H1 (cell line): Measurements from ENCODE around the gene NFATC1. TPM values are rescaled to one million over a fixed set of nuclear protein-coding genes. Genes with fewer than 3 reads are reported as not detected.

Source experiments
- CTCF ChIA-PET: fragments of 300-600 bp; sonication (Branson Sonifier 250); formaldehyde crosslinking; loops from one replicate; lab custom pipeline; 2021; ENCODE audit not compliant: partially characterized antibody; lab: Charles Lee
- POLR2A ChIA-PET: fragments of 300-600 bp; sonication (Branson Sonifier 250); formaldehyde crosslinking; loops from one replicate; lab custom pipeline; 2021; ENCODE audit warnings: inconsistent platforms; ENCODE audit not compliant: partially characterized antibody; lab: Charles Lee
- DNase-seq, 2 experiments: peaks; one replicate each; pipeline versions ENCODE4 v3.0.0 to v3.0.0-alpha.2; 2010 to 2022; ENCODE audit warnings: low spot score in 2 of 2, low read depth in 1 of 2, mixed read lengths in 1 of 2
- FAIRE-seq: peaks from 2 replicates; lab custom pipeline; 2011; peaks lifted over from hg19 to GRCh38; lab: Jason Lieb, UNC
- H2AFZ ChIP-seq: 2 replicates; pipeline ENCODE4 v1.8.1; 2012; ENCODE audit warnings: low read length, inconsistent platforms
- H2AK5ac ChIP-seq: 2 replicates; pipeline ENCODE4 v1.6.1; 2013; ENCODE audit warnings: low read depth, low read length
- H2BK120ac ChIP-seq: replicated peaks from 2 replicates; pipeline ENCODE3; 2013; ENCODE audit warnings: low read depth, low read length, inconsistent platforms
- H2BK12ac ChIP-seq: 2 replicates; pipeline ENCODE4 v1.6.1; 2013; ENCODE audit warnings: low read depth, low read length
- H2BK15ac ChIP-seq: 2 replicates; pipeline ENCODE4 v1.6.1; 2013; ENCODE audit warnings: low read length
- H2BK20ac ChIP-seq: 2 replicates; pipeline ENCODE4 v1.6.1; 2013; ENCODE audit warnings: low read length
- H2BK5ac ChIP-seq: 2 replicates; pipeline ENCODE4 v1.6.1; 2013; ENCODE audit warnings: low read depth, low read length
- H3K14ac ChIP-seq: 2 replicates; pipeline ENCODE4 v1.6.1; 2013; ENCODE audit warnings: inconsistent platforms; ENCODE audit not compliant: insufficient read length
- H3K18ac ChIP-seq: 2 replicates; pipeline ENCODE4 v1.6.1; 2013; ENCODE audit warnings: low read length; ENCODE audit errors: extremely low read depth
- H3K23ac ChIP-seq: 2 replicates; pipeline ENCODE4 v1.6.1; 2013; ENCODE audit warnings: inconsistent platforms; ENCODE audit not compliant: insufficient read length
- H3K23me2 ChIP-seq: 2 replicates; pipeline ENCODE4 v1.6.1; 2013; ENCODE audit warnings: low read depth, low read length
- H3K27ac ChIP-seq: 2 replicates; pipeline ENCODE4 v1.6.1; 2011; ENCODE audit warnings: low read depth, low read length, inconsistent platforms
- H3K27me3 ChIP-seq, 4 experiments: replicated peaks in 1 of 4; 1 replicate in 1 of 4; 2 replicates in 3 of 4; pipeline versions ENCODE4 v1.6.1 to v1.8.1; 2011 to 2013; ENCODE audit warnings: low read length in 3 of 4, mild to moderate bottlenecking in 3 of 4, inconsistent platforms in 2 of 4, mixed read lengths in 2 of 4, moderate library complexity in 1 of 4; ENCODE audit not compliant: control insufficient read depth in 3 of 4, insufficient read depth in 3 of 4; ENCODE audit errors: extremely low read depth in 1 of 4
- H3K36me3 ChIP-seq, 4 experiments: 2 replicates each; pipeline versions ENCODE4 v1.6.1 to v1.8.1; 2011 to 2013; ENCODE audit warnings: mild to moderate bottlenecking in 4 of 4, low read length in 3 of 4, moderate library complexity in 2 of 4, control low read depth in 1 of 4, inconsistent platforms in 1 of 4; ENCODE audit not compliant: insufficient read depth in 4 of 4, control insufficient read depth in 2 of 4
- H3K4ac ChIP-seq: replicated peaks from 2 replicates; pipeline ENCODE3; 2013; ENCODE audit warnings: low read length, low read depth, mixed read lengths, inconsistent platforms; ENCODE audit not compliant: insufficient read length
- H3K4me1 ChIP-seq, 4 experiments: replicated peaks in 1 of 4; 1 replicate in 1 of 4; 2 replicates in 3 of 4; pipeline versions ENCODE4 v1.6.1 to v1.8.1; 2011 to 2013; ENCODE audit warnings: low read length in 3 of 4, inconsistent platforms in 2 of 4, mixed read lengths in 1 of 4; ENCODE audit not compliant: insufficient read depth in 4 of 4, control insufficient read depth in 3 of 4
- H3K4me2 ChIP-seq, 2 experiments: 2 replicates each; pipeline versions ENCODE4 v1.6.1 to v1.8.1; 2011 to 2013; ENCODE audit warnings: low read depth in 2 of 2, low read length in 2 of 2, control low read depth in 1 of 2, inconsistent platforms in 1 of 2, mild to moderate bottlenecking in 1 of 2; ENCODE audit not compliant: insufficient read depth in 1 of 2
- H3K4me3 ChIP-seq, 4 experiments: fragments of 200-600, 300-600 bp in 1 of 4; sonication (generic), shearing (Covaris generic), sonication (Bioruptor Twin) in 1 of 4; 2 replicates each; pipeline versions ENCODE4 v1.5.1 to v1.8.1; 2011 to 2016; ENCODE audit warnings: low read length in 4 of 4, low read depth in 3 of 4, control low read depth in 2 of 4, inconsistent platforms in 2 of 4, mild to moderate bottlenecking in 2 of 4, mixed read lengths in 1 of 4, moderate library complexity in 1 of 4; ENCODE audit not compliant: insufficient read depth in 2 of 4; ENCODE audit errors: extremely low read depth in 1 of 4
- H3K56ac ChIP-seq: replicated peaks from 2 replicates; pipeline ENCODE3; 2013; ENCODE audit warnings: low read depth, mild to moderate bottlenecking, mixed read lengths, low read length, inconsistent platforms; ENCODE audit not compliant: insufficient read length
- H3K79me1 ChIP-seq: 2 replicates; pipeline ENCODE4 v1.6.1; 2013; ENCODE audit warnings: low read depth, low read length, control low read depth
- H3K79me2 ChIP-seq, 2 experiments: 2 replicates each; pipeline versions ENCODE4 v1.6.1 to v1.8.1; 2012 to 2013; ENCODE audit warnings: low read length in 2 of 2, mild to moderate bottlenecking in 2 of 2, inconsistent platforms in 1 of 2; ENCODE audit not compliant: insufficient read depth in 2 of 2, control insufficient read depth in 1 of 2
- H3K9ac ChIP-seq, 4 experiments: replicated peaks in 1 of 4; 1 replicate in 1 of 4; 2 replicates in 3 of 4; pipeline versions ENCODE4 v1.6.1 to v1.8.1; 2011 to 2013; ENCODE audit warnings: low read depth in 3 of 4, low read length in 3 of 4, control low read depth in 2 of 4, mild to moderate bottlenecking in 2 of 4, moderate library complexity in 2 of 4, inconsistent platforms in 1 of 4; ENCODE audit errors: extremely low read depth in 1 of 4
- H3K9me3 ChIP-seq, 2 experiments: 2 replicates each; pipeline versions ENCODE4 v1.6.1 to v1.8.1; 2012 to 2013; ENCODE audit warnings: mild to moderate bottlenecking in 2 of 2, moderate library complexity in 2 of 2, control low read depth in 1 of 2, inconsistent platforms in 1 of 2, low read depth in 1 of 2, low read length in 1 of 2, mixed read lengths in 1 of 2; ENCODE audit not compliant: insufficient read depth in 2 of 2
- H4K20me1 ChIP-seq, 2 experiments: replicated peaks in 1 of 2; 2 replicates each; pipeline versions ENCODE3 to v1.8.1; 2011 to 2013; ENCODE audit warnings: inconsistent platforms in 2 of 2, low read length in 2 of 2, mild to moderate bottlenecking in 1 of 2; ENCODE audit not compliant: insufficient read depth in 2 of 2, control insufficient read depth in 1 of 2
- H4K5ac ChIP-seq: 2 replicates; pipeline ENCODE4 v1.6.1; 2013; ENCODE audit warnings: low read length, low read depth, mixed read lengths, inconsistent platforms; ENCODE audit not compliant: insufficient read length
- H4K8ac ChIP-seq: 2 replicates; pipeline ENCODE4 v1.8.0; 2013; ENCODE audit warnings: mild to moderate bottlenecking, moderate library complexity, low read length, inconsistent platforms; ENCODE audit not compliant: insufficient read depth; ENCODE audit errors: extremely low read depth
- H4K91ac ChIP-seq: replicated peaks from 2 replicates; pipeline ENCODE3; 2013; ENCODE audit warnings: low read length, mixed read lengths, inconsistent platforms; ENCODE audit not compliant: insufficient read length
- BCL11A ChIP-seq, 2 experiments: IDR thresholded peaks; one replicate each; pipeline ENCODE4 v1.6.1; 2011; ENCODE audit warnings: low read depth in 2 of 2, low read length in 2 of 2, mild to moderate bottlenecking in 2 of 2
- CTBP2 ChIP-seq: IDR thresholded peaks from 2 replicates; pipeline ENCODE4 v1.7.0; 2011; ENCODE audit warnings: borderline replicate concordance, mild to moderate bottlenecking, moderate library complexity, mixed read lengths, low read length; ENCODE audit not compliant: insufficient read depth, insufficient read length
- EP300 ChIP-seq, 2 experiments: IDR thresholded peaks; 1 replicate in 1 of 2; 2 replicates in 1 of 2; pipeline ENCODE4 v1.6.1; 2011 to 2012; ENCODE audit warnings: low read depth in 2 of 2, low read length in 2 of 2, mild to moderate bottlenecking in 2 of 2, borderline replicate concordance in 1 of 2, inconsistent platforms in 1 of 2, moderate library complexity in 1 of 2
- FOSL1 ChIP-seq: IDR thresholded peaks from 2 replicates; pipeline ENCODE4 v1.6.1; 2011; ENCODE audit warnings: mild to moderate bottlenecking, low read depth, low read length, moderate library complexity; ENCODE audit not compliant: insufficient read depth
- GABPA ChIP-seq: IDR thresholded peaks from 2 replicates; pipeline ENCODE4 v1.6.1; 2011; ENCODE audit warnings: mild to moderate bottlenecking, low read length, moderate library complexity, borderline replicate concordance; ENCODE audit not compliant: insufficient read depth
- MAX ChIP-seq: IDR thresholded peaks from 2 replicates; pipeline ENCODE4 v1.6.1; 2012; ENCODE audit warnings: inconsistent platforms
- NRF1 ChIP-seq: IDR thresholded peaks from 2 replicates; pipeline ENCODE4 v1.6.1; 2011; ENCODE audit warnings: mild to moderate bottlenecking, low read depth, low read length, improper control_type of control experiment
- RXRA ChIP-seq: IDR thresholded peaks from 2 replicates; pipeline ENCODE4 v1.6.1; 2011; ENCODE audit warnings: low read depth, mild to moderate bottlenecking, low read length, moderate library complexity; ENCODE audit not compliant: insufficient read depth
- SIN3A ChIP-seq, 2 experiments: IDR thresholded peaks in 1 of 2; conservative IDR thresholded peaks in 1 of 2; 2 replicates each; pipeline ENCODE4 v1.6.1; 2011 to 2012; ENCODE audit warnings: low read length in 2 of 2, improper control_type of control experiment in 1 of 2, low read depth in 1 of 2, mild to moderate bottlenecking in 1 of 2
- SIRT6 ChIP-seq: IDR thresholded peaks from one replicate; pipeline ENCODE4 v1.7.1; 2012; ENCODE audit warnings: low read length, inconsistent platforms
- SP2 ChIP-seq: IDR thresholded peaks from 2 replicates; pipeline ENCODE4 v1.6.1; 2012; ENCODE audit warnings: mild to moderate bottlenecking, low read length, inconsistent platforms
- YY1 ChIP-seq: IDR thresholded peaks from 2 replicates; pipeline ENCODE4 v1.6.1; 2011; ENCODE audit warnings: low read depth, mild to moderate bottlenecking, low read length
- WGBS, 2 experiments: shearing (Covaris generic) in 1 of 2; methylation state at CpG; one replicate each; pipeline versions ENCODE4 v1.1.6 to v1.1.7; 2013 to 2015; ENCODE audit warnings: low lambda C conversion rate in 2 of 2, mixed read lengths in 2 of 2, inconsistent platforms in 1 of 2, low coverage in 1 of 2, missing lambda C conversion rate in 1 of 2; ENCODE audit not compliant: insufficient replicate concordance in 2 of 2, insufficient coverage in 1 of 2, insufficient read length in 1 of 2; ENCODE audit errors: extremely low coverage in 1 of 2, missing lambda C conversion rate in 1 of 2; 5-methylcytosine and 5-hydroxymethylcytosine counted together
- polyA plus RNA-seq, 7 experiments: library from polyadenylated mRNA; depleted of rRNA in 3 of 7; stranded (reverse) in 5 of 7; unstranded in 2 of 7; fragments of >200 nt in 5 of 7; fragments of 200-250 nt in 2 of 7; gene quantifications; 1 replicate in 5 of 7; 2 replicates in 1 of 7; 4 replicates in 1 of 7; pipeline versions ENCODE4 v1.2.1 to v1.2.3, GENCODE V29; 2011 to 2013; ENCODE audit warnings: missing spikeins in 2 of 7, mixed read lengths in 2 of 7
- total RNA-seq: library from RNA; stranded (reverse); fragmentation: NEBNext Ultra II Directional; extraction: Animal tissue kit (Norgen Biotek cat#: 25700); gene quantifications from 2 replicates; pipeline ENCODE4 v1.2.1, GENCODE V29; 2021

NFATC1 gene
- total and polyA plus RNA-seq, 2 of the 8 experiments (the other 6 are each of a cell fraction or from before 2014, with no cell fraction given) = 2.0 to 6.6 TPM

DNA sequence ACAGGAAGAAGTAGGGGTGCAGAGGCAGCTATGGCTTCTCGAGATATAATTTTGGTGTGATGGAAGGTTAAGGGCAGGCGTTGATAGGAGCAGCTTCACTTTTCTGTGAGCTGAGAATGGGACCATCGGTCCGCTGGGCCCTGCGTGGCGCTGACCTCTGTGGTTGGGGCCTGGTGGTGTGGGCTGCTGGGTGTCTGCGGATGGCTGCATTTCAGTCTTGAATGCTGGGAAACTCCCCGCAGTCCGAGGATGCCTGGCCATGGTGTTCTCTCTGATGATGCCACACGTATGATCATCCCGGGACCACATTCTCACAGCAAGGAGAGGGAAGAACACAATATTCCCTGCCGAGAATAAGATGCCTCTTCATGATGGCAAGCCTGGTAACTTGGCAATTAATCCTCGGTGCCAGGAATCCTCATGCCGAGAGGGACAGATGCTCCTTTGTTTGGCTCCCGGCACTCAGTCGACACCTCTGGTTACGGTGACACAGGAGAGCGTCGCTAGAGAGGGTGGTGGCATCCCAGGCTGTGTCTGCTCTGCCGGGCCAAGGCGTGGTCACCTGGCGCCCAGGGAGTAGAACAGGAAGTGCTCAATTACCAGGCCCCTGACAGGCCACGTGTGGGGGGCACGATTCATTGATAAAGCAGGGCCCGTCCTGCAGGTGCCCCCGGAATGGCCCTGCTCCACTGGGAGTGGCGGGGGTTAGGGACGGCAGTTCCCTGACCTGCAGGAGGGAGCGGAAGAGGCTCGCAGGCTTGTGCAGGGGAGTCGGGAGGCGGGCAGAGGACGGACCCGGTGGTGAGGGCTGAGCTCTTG, 164.5 kb downstream of the NFATC1 start:
- H3K27ac ChIP-seq = no peak overlapping the region
- CTCF ChIA-PET = interaction anchor here (1.0 kb wide), 1 partner anchor 180 kb away, joined by 4 read pairs; no protein-coding TSS in a partner anchor
- FAIRE-seq = no peak
- TF ChIP-seq SIN3A (conservative IDR thresholded peaks at IDR 0.05 in 1 of 2, IDR thresholded peaks at IDR 0.05 in 1 of 2; ENCODE audit: low read depth in 1 of 2, low read length in 2 of 2) (no peak), EP300 (IDR thresholded peaks at IDR 0.05; ENCODE audit: borderline replicate concordance in 1 of 2, low read depth in 2 of 2, low read length in 2 of 2) (no peak), NRF1 (no peak), RXRA (no peak), MAX (no peak), SIRT6 (no peak), YY1 (no peak), BCL11A (IDR thresholded peaks at IDR 0.05; ENCODE audit: low read depth in 2 of 2, low read length in 2 of 2) (no peak), FOSL1 (no peak), CTBP2 (no peak), GABPA (no peak), SP2 (no peak)

More for the DNA sequence above, 164.5 kb downstream of the NFATC1 start:
- Histone ChIP-seq H4K91ac (no peak overlapping the region), H4K20me1 (no peaks in the 10 kb centered on the region), H3K18ac (no peak overlapping the region), H2BK120ac (no peak overlapping the region), H3K9me3 (no peaks in the 10 kb centered on the region), H2BK5ac (no peak overlapping the region), H3K4me2 (no peak overlapping the region), H3K79me1 (no peaks in the 10 kb centered on the region), H4K5ac (no peak overlapping the region), H3K56ac (no peak overlapping the region), H3K36me3 (no peaks in the 10 kb centered on the region), H3K27me3 (no peaks in the 10 kb centered on the region), H2AK5ac (no peak overlapping the region), H3K23ac (no peak overlapping the region), H3K4me3 (no peak overlapping the region), H2AFZ (no peak overlapping the region), H2BK15ac (no peak overlapping the region), H3K23me2 (no peaks in the 10 kb centered on the region), H3K4me1 (no peaks in the 10 kb centered on the region; a peak in 1 of 7 replicates), H3K79me2 (no peaks in the 10 kb centered on the region), H4K8ac (no peak overlapping the region; the same call in 1 of the 2 replicates), H3K9ac (no peak overlapping the region), H3K4ac (no peak overlapping the region), H2BK12ac (no peak overlapping the region), H2BK20ac (no peak overlapping the region), H3K14ac (no peak overlapping the region)
- no peak for DNase-seq
- POLR2A ChIA-PET = no interaction called here
- WGBS, 2 experiments = 95% methylated on average over 34 of the region's 34 CpGs; no CpG with 5 or more reads in 1 of the 2 experiments
